K562 (cell line): ENCODE results near the gene FAM222A. TPM values are rescaled to one million over a fixed set of nuclear protein-coding genes. Genes with fewer than 3 reads are reported as not detected.

Experiments used
- ATAC-seq: fragments of 200-7000 bp; cut with Tn5 transposase; 3 replicates; pipeline ENCODE4 v1.9.1; 2020; ENCODE audit warnings: moderate library complexity
- BruUV-seq: library from RNA; stranded (reverse); fragments of 400-500 nt; replicated peaks from 2 replicates; lab custom pipeline; 2021; lab: Mats Ljungman, UMichigan
- CTCF ChIA-PET: fragments of 300-600 bp; formaldehyde crosslinking; extraction: SDS; loops from one replicate; lab custom pipeline; 2021; ENCODE audit warnings: low intra/inter-chr PET ratio; lab: Yijun Ruan, JAX
- POLR2A ChIA-PET: fragments of 300-600, 350-650 bp; sonication (Branson Sonifier 250); formaldehyde crosslinking; extraction: SDS; loops from one replicate; lab custom pipeline; 2021; ENCODE audit warnings: antibody characterized with exemption, inconsistent platforms; lab: Yijun Ruan, JAX
- DNase-seq, 4 experiments: peaks; one replicate each; pipeline versions ENCODE4 v3.0.0 to v3.0.0-alpha.2; 2011 to 2018; ENCODE audit warnings: low spot score in 3 of 4, mixed read lengths in 3 of 4; ENCODE audit errors: extremely low read depth in 1 of 4
- FAIRE-seq: peaks from 2 replicates; lab custom pipeline; 2011; peaks lifted over from hg19 to GRCh38; lab: Jason Lieb, UNC
- H2AFZ ChIP-seq: 2 replicates; pipeline ENCODE4 v1.6.0; 2011; ENCODE audit warnings: low read depth, low read length, control low read depth, inconsistent platforms
- H3K27ac ChIP-seq: fragments of 200-600 bp; 3 replicates; pipeline ENCODE4 v1.8.0; 2011; ENCODE audit warnings: low read depth, mild to moderate bottlenecking, control low read depth, inconsistent platforms, low read length, moderate library complexity, mixed read lengths; ENCODE audit errors: extremely low read depth
- H3K27me3 ChIP-seq, 2 experiments: fragments of 300-600 bp in 1 of 2; 2 replicates in 1 of 2; 3 replicates in 1 of 2; pipeline versions ENCODE4 v1.6.0 to v1.8.0; 2011; ENCODE audit warnings: inconsistent platforms in 2 of 2, low read length in 2 of 2, mild to moderate bottlenecking in 1 of 2, mixed read lengths in 1 of 2, moderate library complexity in 1 of 2; ENCODE audit not compliant: control insufficient read depth in 2 of 2, insufficient read depth in 2 of 2
- H3K36me3 ChIP-seq: fragments of 300-600 bp; 3 replicates; pipeline ENCODE4 v1.8.0; 2011; ENCODE audit warnings: mild to moderate bottlenecking, low read length, inconsistent platforms; ENCODE audit not compliant: control insufficient read depth, insufficient read depth
- H3K4me1 ChIP-seq, 2 experiments: fragments of 200-600 bp in 1 of 2; replicated peaks in 1 of 2; 2 replicates in 1 of 2; 3 replicates in 1 of 2; pipeline versions ENCODE4 v1.5.1 to v1.8.0; 2011; ENCODE audit warnings: inconsistent platforms in 2 of 2, low read length in 2 of 2, mild to moderate bottlenecking in 1 of 2, mixed read lengths in 1 of 2, moderate library complexity in 1 of 2; ENCODE audit not compliant: control insufficient read depth in 2 of 2, insufficient read depth in 2 of 2
- H3K4me2 ChIP-seq: 2 replicates; pipeline ENCODE4 v1.6.1; 2011; ENCODE audit warnings: low read length, control low read depth, inconsistent platforms, mixed read lengths; ENCODE audit not compliant: insufficient read depth
- H3K4me3 ChIP-seq: fragments of 200-600 bp; sonication (generic), shearing (Covaris generic); 2 replicates; pipeline ENCODE4 v1.5.1; 2016; ENCODE audit warnings: control low read depth, inconsistent platforms
- H3K79me2 ChIP-seq: fragments of 200-600 bp; 3 replicates; pipeline ENCODE4 v1.8.0; 2011; ENCODE audit warnings: low read length, inconsistent platforms; ENCODE audit not compliant: control insufficient read depth, insufficient read depth
- H3K9ac ChIP-seq, 2 experiments: 2 replicates each; pipeline versions ENCODE4 v1.6.0 to v1.6.1; 2011; ENCODE audit warnings: low read depth in 2 of 2, low read length in 2 of 2, control low read depth in 1 of 2, inconsistent platforms in 1 of 2, mild to moderate bottlenecking in 1 of 2, mixed read lengths in 1 of 2; ENCODE audit not compliant: insufficient read depth in 1 of 2
- H3K9me1 ChIP-seq: one replicate; pipeline ENCODE4 v1.6.0; 2011; ENCODE audit warnings: inconsistent platforms, mild to moderate bottlenecking, low read length, moderate library complexity; ENCODE audit not compliant: control insufficient read depth, insufficient read depth
- H3K9me3 ChIP-seq: replicated peaks from 2 replicates; pipeline ENCODE4 v1.5.1; 2011; ENCODE audit warnings: low read depth, low read length, inconsistent platforms; ENCODE audit not compliant: control insufficient read depth, insufficient read depth
- H4K20me1 ChIP-seq: replicated peaks from 2 replicates; pipeline ENCODE4 v1.6.1; 2011; ENCODE audit warnings: low read length, inconsistent platforms, mixed read lengths; ENCODE audit not compliant: control insufficient read depth, insufficient read depth
- ASH1L ChIP-seq: fragments of 450-650 bp; IDR thresholded peaks from 2 replicates; pipeline ENCODE4 v1.6.1; 2018; ENCODE audit warnings: borderline replicate concordance, mild to moderate bottlenecking, low read depth; ENCODE audit not compliant: partially characterized antibody
- CCNT2 ChIP-seq: IDR thresholded peaks from 2 replicates; pipeline ENCODE4 v1.6.1; 2011; ENCODE audit warnings: borderline replicate concordance, low read depth, mild to moderate bottlenecking, moderate library complexity, mixed read lengths, low read length; ENCODE audit not compliant: insufficient read length; ENCODE audit errors: extremely low read depth
- CEBPB ChIP-seq: fragments of 450-650 bp; IDR thresholded peaks from 2 replicates; pipeline ENCODE4 v1.6.1; 2016; ENCODE audit warnings: missing genetic modification characterization, missing compliant biosample characterization
- CEBPG ChIP-seq, 3 experiments: fragments of 200-800 bp in 1 of 3; sonication (Bioruptor generic) in 1 of 3; sonication (generic) in 1 of 3; formaldehyde crosslinking in 1 of 3; IDR thresholded peaks in 2 of 3; conservative IDR thresholded peaks in 1 of 3; 2 replicates each; pipeline versions ENCODE4 v1.6.1 to v1.8.0; 2016 to 2022; ENCODE audit warnings: missing compliant biosample characterization in 2 of 3, missing genetic modification characterization in 2 of 3, mild to moderate bottlenecking in 1 of 3, missing genetic modification reagents in 1 of 3
- CHCHD3 ChIP-seq: fragments of 250-450 bp; sonication (Bioruptor Pico); IDR thresholded peaks from 2 replicates; pipeline ENCODE4 v2.1.2; 2022; ENCODE audit warnings: mild to moderate bottlenecking
- HNRNPH1 ChIP-seq: fragments of 200-400 bp; formaldehyde crosslinking; optimal IDR thresholded peaks from 2 replicates; pipeline ENCODE3; 2017; ENCODE audit warnings: low read depth, mild to moderate bottlenecking, low read length, moderate library complexity
- LEF1 ChIP-seq: fragments of 450-650 bp; IDR thresholded peaks from 2 replicates; pipeline ENCODE4 v1.6.1; 2016; ENCODE audit warnings: mild to moderate bottlenecking
- NR4A1 ChIP-seq, 2 experiments: fragments of 250-450 bp in 1 of 2; fragments of 450-650 bp in 1 of 2; sonication (Bioruptor Pico) in 1 of 2; IDR thresholded peaks; 2 replicates each; pipeline versions ENCODE4 v1.4.0 to v1.6.1; 2016 to 2020; ENCODE audit warnings: mild to moderate bottlenecking in 2 of 2, missing compliant biosample characterization in 1 of 2, missing genetic modification characterization in 1 of 2, moderate library complexity in 1 of 2
- OTX1 ChIP-seq: fragments of 450-650 bp; formaldehyde crosslinking; IDR thresholded peaks from 2 replicates; pipeline ENCODE4 v1.4.0; 2022; ENCODE audit warnings: mild to moderate bottlenecking
- PTTG1 ChIP-seq: fragments of 450-650 bp; IDR thresholded peaks from 2 replicates; pipeline ENCODE4 v1.6.1; 2016; ENCODE audit warnings: low read depth, mild to moderate bottlenecking, missing genetic modification characterization, missing compliant biosample characterization
- RBM14 ChIP-seq: fragments of 200-400 bp; formaldehyde crosslinking; IDR thresholded peaks from 2 replicates; pipeline ENCODE4 v1.6.1; 2018; ENCODE audit warnings: low read depth, mild to moderate bottlenecking, low read length, moderate library complexity, borderline replicate concordance; ENCODE audit not compliant: insufficient read depth
- RBM22 ChIP-seq: fragments of 200-400 bp; formaldehyde crosslinking; IDR thresholded peaks from 2 replicates; pipeline ENCODE4 v1.6.1; 2018; ENCODE audit warnings: low read length, low read depth; ENCODE audit not compliant: poor library complexity, severe bottlenecking
- TBL1XR1 ChIP-seq, 2 experiments: IDR thresholded peaks; 2 replicates each; pipeline ENCODE4 v1.6.1; 2012; ENCODE audit warnings: improper control_type of control experiment in 2 of 2, low read length in 2 of 2, mild to moderate bottlenecking in 1 of 2
- TEAD2 ChIP-seq: fragments of 450-650 bp; IDR thresholded peaks from 2 replicates; pipeline ENCODE4 v1.6.1; 2016; ENCODE audit warnings: missing genetic modification characterization, control low read depth, missing compliant biosample characterization
- ZNF24 ChIP-seq: fragments of 450-650 bp; IDR thresholded peaks from 2 replicates; pipeline ENCODE4 v1.6.1; 2016
- ZNF57 ChIP-seq: fragments of 450-650 bp; formaldehyde crosslinking; IDR thresholded peaks from 2 replicates; pipeline ENCODE4 v1.4.0; 2020; ENCODE audit warnings: mild to moderate bottlenecking, moderate library complexity
- WGBS: fragments of 100-300 bp; shearing (Covaris generic); methylation state at CpG from one replicate; pipeline ENCODE4 v1.1.6; 2016; ENCODE audit warnings: low coverage, mixed read lengths; ENCODE audit not compliant: insufficient coverage; ENCODE audit errors: missing lambda C conversion rate; 5-methylcytosine and 5-hydroxymethylcytosine counted together
- in situ Hi-C: fragments of 300-500 bp; cut with MboI; formaldehyde crosslinking; loops from 4 replicates; pipeline ENCODE4 v1.15.0; 2018; ENCODE audit warnings: inconsistent platforms, mixed read lengths
- intact Hi-C: fragments of 100-400 bp; cut with micrococcal nuclease; formaldehyde crosslinking; loops from 2 replicates; pipeline ENCODE4 v1.14.2; 2022
- polyA plus RNA-seq, 8 experiments: library from polyadenylated mRNA; depleted of rRNA in 4 of 8; stranded (reverse) in 5 of 8; unstranded in 3 of 8; fragments of >200 nt; fragmentation: Nextera tagmentation in 2 of 8; fragmentation: Illumina TruSeq in 1 of 8; extraction: Ambion mirVana in 2 of 8; extraction: Trizol in 1 of 8; gene quantifications; 2 replicates each; pipeline versions ENCODE4 v1.2.1 to v1.2.3, GENCODE V29; 2011 to 2014; ENCODE audit warnings: inconsistent platforms in 1 of 8, missing spikeins in 1 of 8
- total RNA-seq, 7 experiments: library from RNA; depleted of rRNA in 6 of 7; stranded (reverse); fragments of >200 nt in 6 of 7; fragmentation: Illumina TruSeq in 2 of 7; extraction: Trizol in 2 of 7; gene quantifications; 2 replicates each; pipeline versions ENCODE4 v1.2.1 to v1.2.3, GENCODE V29; 2011 to 2021; ENCODE audit warnings: low replicate concordance in 1 of 7
- TF ChIP-seq, protein P1 (sequence below): fragments of 250-450 bp; sonication (Bioruptor Pico); IDR thresholded peaks from 2 replicates; pipeline ENCODE4 v1.4.0; 2020; ENCODE audit warnings: mild to moderate bottlenecking
- TF ChIP-seq, protein P2 (sequence below), 3 experiments: fragments of 200-800 bp in 1 of 3; sonication (Bioruptor generic) in 1 of 3; sonication (generic) in 1 of 3; formaldehyde crosslinking in 1 of 3; IDR thresholded peaks; 2 replicates each; pipeline versions ENCODE4 v1.6.1 to v1.8.0; 2016 to 2022; ENCODE audit warnings: mild to moderate bottlenecking in 2 of 3, missing compliant biosample characterization in 2 of 3, missing genetic modification characterization in 2 of 3, missing genetic modification reagents in 1 of 3

The FAM222A gene
- total and polyA plus RNA-seq, 9 of the 15 experiments (the other 6 are each of a cell fraction or from before 2014, with no cell fraction given): 0.03 to 0.36 (median 0.12) TPM; not detected in 1

GRCh38 chr12:109679501-109680263 is 33.9 kb upstream of the FAM222A start:
- Histone ChIP-seq H3K9ac (no peak overlapping the region), H3K4me2 (no peak overlapping the region), H3K9me3 (no peaks in the 10 kb centered on the region), H4K20me1 (0 out of 2 replicates have a peak, but pooled peaks cover 8% of the 10 kb centered on the region), H3K9me1 (no peaks in the 10 kb centered on the region), H3K27ac (no peak overlapping the region), H3K27me3 (peaks cover 11 to 41% of the 10 kb centered on the region in 2 experiments; a peak in 3 of 5 replicates), H3K4me3 (no peak overlapping the region), H2AFZ (no peak overlapping the region), H3K79me2 (no peaks in the 10 kb centered on the region), H3K4me1 (no peaks in the 10 kb centered on the region), H3K36me3 (no peaks in the 10 kb centered on the region)
- intact Hi-C loops (no loop called here), in situ Hi-C loops (no loop called here)
- FAIRE-seq (no peak), DNase-seq (no peak), ATAC-seq (no peak)
- 2% methylated on average over 8 of the region's 8 CpGs for WGBS
- POLR2A ChIA-PET: interaction anchor here (0.6 to 2.9 kb wide), 5 partner anchors 9 to 1252 kb away, joined by 3 to 8 read pairs (median 4); no protein-coding TSS in a partner anchor
- CTCF ChIA-PET: no interaction called here
- BruUV-seq: no TSS peak
- no peak for TF ChIP-seq CCNT2
- TF ChIP-seq ZNF24: no peak
- TF ChIP-seq NR4A1 (CRISPR knock-in tag; IDR thresholded peaks at IDR 0.05): no peak
- no peak for TF ChIP-seq NR4A1 (tag; IDR thresholded peaks at IDR 0.05)
- no peak for TF ChIP-seq CHCHD3
- TF ChIP-seq, protein P1, sequence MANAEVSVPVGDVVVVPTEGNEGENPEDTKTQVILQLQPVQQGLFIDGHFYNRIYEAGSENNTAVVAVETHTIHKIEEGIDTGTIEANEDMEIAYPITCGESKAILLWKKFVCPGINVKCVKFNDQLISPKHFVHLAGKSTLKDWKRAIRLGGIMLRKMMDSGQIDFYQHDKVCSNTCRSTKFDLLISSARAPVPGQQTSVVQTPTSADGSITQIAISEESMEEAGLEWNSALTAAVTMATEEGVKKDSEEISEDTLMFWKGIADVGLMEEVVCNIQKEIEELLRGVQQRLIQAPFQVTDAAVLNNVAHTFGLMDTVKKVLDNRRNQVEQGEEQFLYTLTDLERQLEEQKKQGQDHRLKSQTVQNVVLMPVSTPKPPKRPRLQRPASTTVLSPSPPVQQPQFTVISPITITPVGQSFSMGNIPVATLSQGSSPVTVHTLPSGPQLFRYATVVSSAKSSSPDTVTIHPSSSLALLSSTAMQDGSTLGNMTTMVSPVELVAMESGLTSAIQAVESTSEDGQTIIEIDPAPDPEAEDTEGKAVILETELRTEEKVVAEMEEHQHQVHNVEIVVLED (CRISPR knock-in tag): no peak
- TF ChIP-seq HNRNPH1: no peak
- no peak for TF ChIP-seq LEF1
- no peak for TF ChIP-seq CEBPB (tag)
- no peak for TF ChIP-seq CEBPG (CRISPR knock-in tag; IDR thresholded peaks at IDR 0.05)
- no peak for TF ChIP-seq CEBPG (tag; conservative IDR thresholded peaks at IDR 0.05 in 1 of 2, IDR thresholded peaks at IDR 0.05 in 1 of 2)
- TF ChIP-seq OTX1 (CRISPR knock-in tag): no peak
- TF ChIP-seq TEAD2 (tag): no peak
- TF ChIP-seq PTTG1 (tag): no peak
- TF ChIP-seq RBM14: no peak
- TF ChIP-seq, protein P2, sequence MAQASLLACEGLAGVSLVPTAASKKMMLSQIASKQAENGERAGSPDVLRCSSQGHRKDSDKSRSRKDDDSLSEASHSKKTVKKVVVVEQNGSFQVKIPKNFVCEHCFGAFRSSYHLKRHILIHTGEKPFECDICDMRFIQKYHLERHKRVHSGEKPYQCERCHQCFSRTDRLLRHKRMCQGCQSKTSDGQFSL (CRISPR knock-in tag; IDR thresholded peaks at IDR 0.05): no peak
- TF ChIP-seq, protein P2 (tag; IDR thresholded peaks at IDR 0.05): no peak
- no peak for TF ChIP-seq ASH1L
- TF ChIP-seq RBM22: no peak
- no peak for TF ChIP-seq TBL1XR1 (IDR thresholded peaks at IDR 0.05; ENCODE audit: low read length in 2 of 2)
- TF ChIP-seq ZNF57 (CRISPR knock-in tag): no peak
